BLaER1 treated with 17β-estradiol and CSF1 and Interleukin-3, amounts not matched to agents 10 nM and 100 nM (cell line): Measurements from ENCODE around the gene NCOA1.
"Not testable (repeated sequence)": the region's sequence is repeated elsewhere in the genome, so short reads cannot be mapped to it uniquely, and the experiment has no call there.

Source experiments
- H3K27ac ChIP-seq, 11 experiments: shearing (Covaris generic); formaldehyde crosslinking; 2 replicates each; pipeline ENCODE4 v1.8.1; 2022
- H3K27me3 ChIP-seq, 11 experiments: shearing (Covaris generic); formaldehyde crosslinking; 2 replicates each; pipeline ENCODE4 v1.8.1; 2022
- H3K36me3 ChIP-seq, 11 experiments: shearing (Covaris generic); formaldehyde crosslinking; 2 replicates each; pipeline ENCODE4 v1.8.1; 2022
- H3K4me1 ChIP-seq, 10 experiments: shearing (Covaris generic); formaldehyde crosslinking; 2 replicates each; pipeline ENCODE4 v1.8.1; 2022
- H3K4me2 ChIP-seq, 11 experiments: shearing (Covaris generic); formaldehyde crosslinking; 2 replicates each; pipeline ENCODE4 v1.8.1; 2022
- H3K4me3 ChIP-seq, 10 experiments: shearing (Covaris generic); formaldehyde crosslinking; 2 replicates each; pipeline ENCODE4 v1.8.1; 2022
- H3K9ac ChIP-seq, 11 experiments: shearing (Covaris generic); formaldehyde crosslinking; 2 replicates each; pipeline ENCODE4 v1.8.1; 2022
- H3K9me3 ChIP-seq, 11 experiments: shearing (Covaris generic); formaldehyde crosslinking; replicated peaks in 1 of 11; 2 replicates each; pipeline ENCODE4 v1.8.1; 2022
- H4K20me1 ChIP-seq, 11 experiments: shearing (Covaris generic); formaldehyde crosslinking; 2 replicates each; pipeline ENCODE4 v1.8.1; 2022
- Cebpa-rat ChIP-seq, 11 experiments: shearing (Covaris generic); IDR thresholded peaks; 2 replicates each; pipeline ENCODE4 v1.8.1; 2022

The NCOA1 gene

DNA sequence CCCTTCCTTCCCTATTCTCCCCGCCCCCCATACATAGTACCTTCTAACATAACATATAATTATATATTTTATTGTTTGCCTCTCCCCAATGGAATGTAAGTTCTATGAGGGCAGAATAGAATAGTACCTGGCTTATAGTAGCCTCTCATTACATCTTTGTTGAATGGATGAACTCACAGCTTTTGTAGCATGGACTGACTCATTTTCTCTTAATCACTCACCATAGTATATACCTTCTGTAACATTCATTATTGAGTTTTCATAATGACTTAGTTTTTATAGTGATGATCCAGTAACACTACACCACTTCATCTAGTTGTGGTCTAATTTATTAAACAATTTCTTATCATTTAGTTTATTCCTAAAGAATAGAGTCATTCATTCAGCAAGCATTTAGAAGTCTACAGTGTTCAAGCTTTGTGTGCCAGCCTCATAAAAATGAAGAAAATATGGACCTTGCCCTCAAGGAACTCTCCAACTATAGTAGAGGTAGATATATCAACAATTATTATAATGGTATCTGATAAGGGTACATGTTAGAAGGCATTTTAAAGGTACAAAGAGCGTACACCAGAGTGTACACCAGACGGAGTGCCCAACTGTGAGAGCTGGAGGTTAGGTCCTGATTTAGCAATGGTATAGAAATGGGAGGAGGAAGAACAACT, 31.1 kb downstream of the NCOA1 start:
- Histone ChIP-seq H3K27ac (no peak overlapping the region), H3K4me1 (peaks cover 0 to 15% (median 0%) of the 10 kb centered on the region in 10 experiments; a peak in 3 of 20 replicates), H3K9ac (no peak overlapping the region), H3K27me3 (no peaks in the 10 kb centered on the region), H3K9me3 (peaks cover 0 to 13% (median 8%) of the 10 kb centered on the region in 11 experiments; a peak in 8 of 22 replicates), H3K36me3 (peaks cover 0 to 11% (median 0%) of the 10 kb centered on the region in 11 experiments; a peak in 6 of 22 replicates), H4K20me1 (peaks cover 0 to 90% (median 0%) of the 10 kb centered on the region in 11 experiments; a peak in 7 of 22 replicates), H3K4me2 (no peak overlapping the region), H3K4me3 (no peak overlapping the region)
- no peak for TF ChIP-seq Cebpa-rat (IDR thresholded peaks at IDR 0.05)

DNA sequence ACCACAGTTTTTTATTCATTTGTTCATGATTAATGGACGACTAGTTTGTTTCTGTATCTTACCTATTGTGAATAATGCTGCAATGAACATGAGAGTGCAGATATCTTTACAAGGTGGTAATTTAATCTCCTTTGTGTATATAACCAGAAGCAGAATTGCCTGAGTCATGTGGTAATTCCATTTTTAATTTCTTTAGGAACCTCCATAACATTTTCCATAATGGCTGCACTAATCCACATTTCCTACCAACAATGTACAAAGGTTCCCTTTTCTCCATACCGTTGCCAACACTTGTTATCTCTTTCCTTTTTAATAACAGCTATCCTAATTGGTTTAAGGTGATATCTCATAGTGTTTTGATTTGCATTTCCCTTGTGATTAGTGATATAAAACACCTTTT, 36.5 kb downstream of the NCOA1 start:
- H3K9me3 ChIP-seq: peaks cover 46 to 57% (median 53%) of the 10 kb centered on the region in 11 experiments
- peaks cover 0 to 44% (median 14%) of the 10 kb centered on the region in 11 experiments; a peak in 13 of 22 replicates for H3K36me3 ChIP-seq
- no peaks in the 10 kb centered on the region for H3K4me1 ChIP-seq
- no peak overlapping the region for H3K4me2 ChIP-seq
- no peak overlapping the region for H3K27ac ChIP-seq
- H3K4me3 ChIP-seq: no peak overlapping the region
- no peaks in the 10 kb centered on the region for H3K27me3 ChIP-seq
- no peak for TF ChIP-seq Cebpa-rat (IDR thresholded peaks at IDR 0.05)
- H3K9ac ChIP-seq: no peak overlapping the region
- peaks cover 0 to 57% (median 0%) of the 10 kb centered on the region in 11 experiments; a peak in 4 of 22 replicates for H4K20me1 ChIP-seq

DNA sequence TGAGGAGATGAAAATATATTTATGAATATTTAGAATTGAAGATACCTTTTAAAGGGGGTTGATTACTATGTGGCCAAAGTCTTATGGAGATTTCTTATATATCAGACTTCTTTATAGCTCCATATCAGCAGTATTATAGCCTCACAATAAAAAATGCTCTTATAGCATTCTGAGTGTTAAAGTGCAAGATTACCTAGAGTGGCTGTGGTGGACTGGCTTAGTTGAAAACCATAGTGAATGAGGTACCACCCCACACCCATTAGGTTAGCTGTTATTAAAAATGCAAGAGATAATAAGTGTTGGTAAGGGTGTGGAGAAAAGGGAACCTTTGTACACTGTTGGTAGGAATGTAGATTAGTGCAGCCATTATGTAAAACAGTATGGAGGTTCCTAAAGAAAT, 39.7 kb downstream of the NCOA1 start:
- Histone ChIP-seq H3K27ac (no peak overlapping the region), H3K36me3 (peaks cover 0 to 34% (median 13%) of the 10 kb centered on the region in 11 experiments; a peak in 12 of 22 replicates), H3K9me3 (peaks cover 53 to 69% (median 62%) of the 10 kb centered on the region in 11 experiments), H3K9ac (no peak overlapping the region), H3K4me2 (no peak overlapping the region), H3K27me3 (no peaks in the 10 kb centered on the region), H3K4me3 (no peak overlapping the region), H3K4me1 (no peaks in the 10 kb centered on the region), H4K20me1 (peaks cover 0 to 41% (median 0%) of the 10 kb centered on the region in 11 experiments; a peak in 3 of 22 replicates)
- no peak for TF ChIP-seq Cebpa-rat (IDR thresholded peaks at IDR 0.05)

DNA sequence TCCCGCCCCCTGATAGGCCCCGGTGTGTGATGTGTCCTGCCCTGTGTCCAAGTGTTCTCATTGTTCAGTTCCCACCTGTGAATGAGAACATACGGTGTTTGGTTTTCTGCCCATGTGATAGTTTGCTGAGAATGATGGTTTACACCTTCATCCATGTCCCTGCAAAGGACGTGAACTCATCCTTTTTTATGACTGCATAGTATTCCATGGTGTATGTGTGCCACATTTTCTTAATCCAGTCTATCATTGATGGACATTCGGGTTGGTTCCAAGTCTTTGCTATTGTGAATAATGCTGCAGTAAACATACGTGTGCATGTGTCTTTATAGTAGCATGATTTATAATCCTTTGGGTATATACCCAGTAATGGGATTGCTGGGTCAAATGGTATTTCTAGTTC, 40.6 kb downstream of the NCOA1 start:
- not testable (repeated sequence) for H3K27me3 ChIP-seq, H3K9ac ChIP-seq, H3K4me2 ChIP-seq, H3K27ac ChIP-seq, H3K4me1 ChIP-seq, H3K4me3 ChIP-seq
- peaks cover 0 to 36% (median 13%) of the 10 kb centered on the region in 11 experiments; a peak in 13 of 22 replicates for H3K36me3 ChIP-seq
- H3K9me3 ChIP-seq: peaks cover 53 to 72% (median 68%) of the 10 kb centered on the region in 11 experiments
- peaks cover 0 to 42% (median 0%) of the 10 kb centered on the region in 11 experiments; a peak in 3 of 22 replicates for H4K20me1 ChIP-seq

DNA sequence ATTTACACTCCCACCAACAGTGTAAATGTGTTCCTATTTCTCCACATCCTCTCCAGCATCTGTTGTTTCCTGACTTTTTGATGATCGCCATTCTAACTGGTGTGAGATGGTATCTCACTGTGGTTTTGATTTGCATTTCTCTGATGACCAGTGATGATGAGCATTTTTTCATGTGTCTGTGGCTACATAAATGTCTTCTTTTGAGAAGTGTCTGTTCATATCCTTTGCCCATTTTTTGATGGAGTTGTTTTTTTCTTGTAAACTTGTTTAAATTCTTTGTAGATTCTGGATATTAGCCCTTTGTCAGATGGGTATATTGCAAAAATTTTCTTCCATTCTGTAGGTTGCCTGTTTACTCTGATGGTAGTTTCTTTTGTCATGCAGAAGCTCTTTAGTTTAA, 41.0 kb downstream of the NCOA1 start:
- Histone ChIP-seq H4K20me1 (peaks cover 0 to 42% (median 0%) of the 10 kb centered on the region in 11 experiments; a peak in 3 of 22 replicates), H3K36me3 (peaks cover 0 to 40% (median 15%) of the 10 kb centered on the region in 11 experiments; a peak in 13 of 22 replicates), H3K9me3 (peaks cover 53 to 75% (median 69%) of the 10 kb centered on the region in 11 experiments)
- not testable (repeated sequence) for H3K4me2 ChIP-seq, H3K4me1 ChIP-seq, H3K27me3 ChIP-seq, H3K4me3 ChIP-seq, H3K27ac ChIP-seq, H3K9ac ChIP-seq

DNA sequence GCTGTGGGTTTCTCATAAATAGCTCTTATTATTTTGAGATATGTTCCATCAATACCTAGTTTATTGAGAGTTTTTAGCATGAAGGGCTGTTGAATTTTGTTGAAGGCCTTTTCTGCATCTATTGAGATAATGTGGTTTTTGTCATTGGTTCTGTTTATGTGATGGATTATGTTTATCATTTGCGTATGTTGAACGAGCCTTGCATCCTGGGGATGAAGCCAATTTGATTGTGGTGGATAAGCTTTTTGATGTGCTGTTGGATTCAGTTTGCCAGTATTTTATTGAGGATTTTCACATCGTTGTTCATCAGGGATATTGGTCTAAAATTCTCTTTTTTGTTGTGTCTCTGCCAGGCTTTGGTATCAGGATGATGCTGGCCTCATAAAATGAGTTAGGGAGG, 42.5 kb downstream of the NCOA1 start:
- not testable (repeated sequence) for H3K4me3 ChIP-seq, H3K27ac ChIP-seq, H3K27me3 ChIP-seq, H3K4me1 ChIP-seq, H3K9ac ChIP-seq, H3K4me2 ChIP-seq
- Histone ChIP-seq H3K9me3 (peaks cover 44 to 70% (median 61%) of the 10 kb centered on the region in 11 experiments), H3K36me3 (peaks cover 0 to 38% (median 15%) of the 10 kb centered on the region in 11 experiments; a peak in 13 of 22 replicates), H4K20me1 (peaks cover 0 to 31% (median 0%) of the 10 kb centered on the region in 11 experiments; a peak in 3 of 22 replicates)

DNA sequence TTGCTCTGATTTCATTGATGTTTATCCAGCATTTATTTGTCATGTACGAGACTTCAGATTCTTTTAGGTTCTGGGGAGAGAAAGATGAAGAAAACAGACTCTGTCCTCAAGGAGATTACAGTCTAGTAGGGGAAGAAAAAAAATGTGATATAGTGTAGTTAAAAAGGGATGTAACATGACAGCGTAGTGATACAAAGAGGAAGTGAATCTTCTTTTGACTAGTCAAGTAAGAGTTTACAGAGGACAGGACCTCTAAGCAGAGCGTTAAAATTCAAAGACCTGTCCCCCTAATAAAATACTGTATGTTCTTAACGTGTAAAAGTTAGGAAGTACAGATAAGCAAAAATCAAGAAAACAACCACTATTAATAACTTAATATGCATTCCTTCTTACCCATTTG, 47.7 kb downstream of the NCOA1 start:
- Histone ChIP-seq H3K27ac (no peak overlapping the region), H3K4me1 (peaks cover 0 to 9% (median 0%) of the 10 kb centered on the region in 10 experiments; a peak in 6 of 20 replicates), H4K20me1 (peaks cover 0 to 36% (median 0%) of the 10 kb centered on the region in 11 experiments; a peak in 3 of 22 replicates), H3K4me3 (no peak overlapping the region), H3K4me2 (peak overlapping the region in 1 of 11 experiments; percentile 10; a peak in 1 of 22 replicates), H3K27me3 (no peaks in the 10 kb centered on the region), H3K9me3 (peaks cover 40 to 65% (median 51%) of the 10 kb centered on the region in 11 experiments), H3K36me3 (peaks cover 0 to 22% (median 5%) of the 10 kb centered on the region in 11 experiments; a peak in 8 of 22 replicates), H3K9ac (no peak overlapping the region)
- TF ChIP-seq Cebpa-rat (IDR thresholded peaks at IDR 0.05): no peak

DNA sequence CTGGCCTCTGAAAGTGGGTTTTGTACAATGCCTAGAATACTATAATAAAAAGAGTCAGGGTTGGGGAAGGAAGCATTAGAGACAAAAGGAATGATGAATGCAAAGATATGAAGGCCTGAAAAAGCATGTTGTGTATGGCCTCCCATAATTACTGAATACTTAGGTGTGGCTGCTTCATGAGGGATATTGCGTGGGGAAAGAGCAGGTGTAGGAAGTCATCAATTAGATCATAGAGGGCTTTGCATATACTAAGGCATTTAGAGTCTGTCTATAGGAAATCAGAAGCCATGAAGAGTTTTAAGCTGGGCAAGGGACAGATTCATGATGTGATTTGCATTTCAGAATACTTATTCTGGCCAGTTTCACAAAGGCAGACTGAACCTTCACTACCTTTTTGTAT, 48.2 kb downstream of the NCOA1 start:
- Histone ChIP-seq H4K20me1 (peaks cover 0 to 38% (median 0%) of the 10 kb centered on the region in 11 experiments; a peak in 3 of 22 replicates), H3K9ac (no peak overlapping the region), H3K27ac (no peak overlapping the region), H3K27me3 (no peaks in the 10 kb centered on the region), H3K4me2 (peak overlapping the region in 1 of 11 experiments; percentile 10; a peak in 1 of 22 replicates), H3K4me1 (peaks cover 0 to 9% (median 0%) of the 10 kb centered on the region in 10 experiments; a peak in 6 of 20 replicates), H3K4me3 (no peak overlapping the region), H3K9me3 (peaks cover 46 to 70% (median 57%) of the 10 kb centered on the region in 11 experiments), H3K36me3 (peaks cover 0 to 27% (median 5%) of the 10 kb centered on the region in 11 experiments; a peak in 9 of 22 replicates)
- no peak for TF ChIP-seq Cebpa-rat (IDR thresholded peaks at IDR 0.05)

DNA sequence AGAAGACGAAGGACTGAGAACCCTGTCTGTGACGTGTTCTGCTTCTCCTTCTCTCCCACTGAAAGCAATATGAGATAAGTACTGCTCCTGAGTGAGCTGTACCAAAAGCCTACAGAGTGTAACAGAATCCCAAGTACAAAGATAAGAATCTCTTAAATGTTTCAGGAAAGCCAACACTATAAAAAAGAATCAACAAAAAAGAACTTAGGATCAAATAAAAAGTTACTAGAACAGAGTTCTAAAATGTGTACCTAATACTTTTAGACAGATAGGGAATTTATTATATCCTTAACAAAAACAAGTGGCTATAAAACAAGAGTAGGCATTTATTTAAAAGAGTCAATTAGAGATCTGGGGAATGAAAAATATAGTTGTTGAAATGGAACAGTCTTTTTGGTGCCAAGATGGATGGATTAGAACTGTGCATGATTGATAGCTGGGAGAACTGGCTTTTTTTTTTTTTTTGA, 49.0 kb downstream of the NCOA1 start:
- H3K9ac ChIP-seq: no peak overlapping the region
- H3K4me1 ChIP-seq: peaks cover 0 to 9% (median 0%) of the 10 kb centered on the region in 10 experiments; a peak in 6 of 20 replicates
- H3K4me2 ChIP-seq: no peak overlapping the region
- H3K36me3 ChIP-seq: peaks cover 0 to 31% (median 5%) of the 10 kb centered on the region in 11 experiments; a peak in 10 of 22 replicates
- peaks cover 54 to 78% (median 64%) of the 10 kb centered on the region in 11 experiments for H3K9me3 ChIP-seq
- no peak overlapping the region for H3K4me3 ChIP-seq
- no peaks in the 10 kb centered on the region for H3K27me3 ChIP-seq
- H3K27ac ChIP-seq: no peak overlapping the region
- peaks cover 0 to 44% (median 0%) of the 10 kb centered on the region in 11 experiments; a peak in 3 of 22 replicates for H4K20me1 ChIP-seq
- no peak for TF ChIP-seq Cebpa-rat (IDR thresholded peaks at IDR 0.05)
